ENCODE measurements around the gene VEGFB. TPM values are rescaled to one million over a fixed set of nuclear protein-coding genes. Genes with fewer than 3 reads are reported as not detected.

VEGFB gene
- total RNA-seq, 1 donor from 2014 or later, result 66.7 TPM

GRCh38 chr11:64220798-64221197 is 13.6 kb upstream of the VEGFB start:
- Mint-ChIP-seq H3K9me3 (no peaks in the 10 kb centered on the region), H3K27me3 (no peaks in the 10 kb centered on the region), H3K4me3 (no peak overlapping the region), H3K36me3 (ENCODE audit: low read depth) (peaks cover 46% of the 10 kb centered on the region), H3K27ac (no peak overlapping the region), H3K4me1 (peaks cover 9% of the 10 kb centered on the region)
- intact Hi-C loops (cut with micrococcal nuclease), result no loop called here
- no peak for DNase-seq

- no peak overlapping the region for H3K27ac Mint-ChIP-seq
- peaks cover 37% of the 10 kb centered on the region for H3K36me3 Mint-ChIP-seq (ENCODE audit: low read depth)
- no peaks in the 10 kb centered on the region for H3K9me3 Mint-ChIP-seq
- no peak overlapping the region for H3K4me3 Mint-ChIP-seq
- peaks cover 14% of the 10 kb centered on the region for H3K4me1 Mint-ChIP-seq
- intact Hi-C loops (cut with micrococcal nuclease), result no loop called here
- no peak for DNase-seq
- H3K27me3 Mint-ChIP-seq, result no peaks in the 10 kb centered on the region
These were observed 11.8 kb upstream of the VEGFB start for GRCh38 chr11:64222651-64223000.

- Mint-ChIP-seq H3K27me3 (no peaks in the 10 kb centered on the region), H3K36me3 (ENCODE audit: low read depth) (peaks cover 35% of the 10 kb centered on the region), H3K27ac (no peak overlapping the region), H3K4me1 (peaks cover 16% of the 10 kb centered on the region), H3K4me3 (no peak overlapping the region), H3K9me3 (no peaks in the 10 kb centered on the region)
- intact Hi-C loops (cut with micrococcal nuclease), result no loop called here
- no peak for DNase-seq
These were observed 11.3 kb upstream of the VEGFB start for GRCh38 chr11:64223001-64223651.

- intact Hi-C loops (cut with micrococcal nuclease), result no loop called here
- Mint-ChIP-seq H3K4me3 (peak overlapping the region; percentile 91), H3K36me3 (ENCODE audit: low read depth) (peaks cover 25% of the 10 kb centered on the region), H3K27ac (peak overlapping the region; percentile 86), H3K9me3 (no peaks in the 10 kb centered on the region), H3K4me1 (peaks cover 21% of the 10 kb centered on the region), H3K27me3 (no peaks in the 10 kb centered on the region)
- DNase-seq, result no peak
These were observed 10.1 kb upstream of the VEGFB start for GRCh38 chr11:64224151-64224890.

- Mint-ChIP-seq H3K27me3 (no peaks in the 10 kb centered on the region), H3K4me3 (peak overlapping the region; percentile 91), H3K27ac (peak overlapping the region; percentile 86), H3K9me3 (no peaks in the 10 kb centered on the region), H3K4me1 (peaks cover 26% of the 10 kb centered on the region), H3K36me3 (ENCODE audit: low read depth) (peaks cover 24% of the 10 kb centered on the region)
- no peak for DNase-seq
- intact Hi-C loops (cut with micrococcal nuclease), result no loop called here
These were observed 9.3 kb upstream of the VEGFB start for GRCh38 chr11:64224891-64225607.

- DNase-seq, result peak; percentile 99
- no peaks in the 10 kb centered on the region for H3K9me3 Mint-ChIP-seq
- intact Hi-C loops (cut with micrococcal nuclease), result loop anchor here (1.0 to 2.0 kb wide), 4 partner anchors 15 to 79 kb away; partner anchors contain the start of genes ESRRA, FKBP2 and STIP1
- H3K4me1 Mint-ChIP-seq, result peaks cover 27% of the 10 kb centered on the region
- peaks cover 19% of the 10 kb centered on the region for H3K36me3 Mint-ChIP-seq (ENCODE audit: low read depth)
- peak within 1 kb of the TSS; percentile 86 for H3K27ac Mint-ChIP-seq
- no peaks in the 10 kb centered on the region for H3K27me3 Mint-ChIP-seq
- H3K4me3 Mint-ChIP-seq, result peak within 1 kb of the TSS; percentile 91
These were observed 8.5 kb upstream of the VEGFB start, which contains the start of the genes NUDT22 and TRPT1 for GRCh38 chr11:64225608-64226506. NUDT22 (plus strand) TSS chr11:64226274; CDS start chr11:64226653, 379 bp downstream. TRPT1 (minus strand) TSS chr11:64226186; CDS start chr11:64225860, 326 bp downstream.

GRCh38 chr11:64226507-64227051 is 7.8 kb upstream of the VEGFB start:
- DNase-seq, result peak; percentile 90
- peaks cover 29% of the 10 kb centered on the region for H3K4me1 Mint-ChIP-seq
- peak overlapping the region; percentile 91 for H3K4me3 Mint-ChIP-seq
- H3K9me3 Mint-ChIP-seq, result no peaks in the 10 kb centered on the region
- H3K27ac Mint-ChIP-seq, result peak overlapping the region; percentile 81
- intact Hi-C loops (cut with micrococcal nuclease), result loop anchor here (1.0 to 2.0 kb wide), 4 partner anchors 15 to 78 kb away; partner anchors contain the start of genes ESRRA, FKBP2 and STIP1
- no peaks in the 10 kb centered on the region for H3K27me3 Mint-ChIP-seq
- H3K36me3 Mint-ChIP-seq (ENCODE audit: low read depth), result peaks cover 15% of the 10 kb centered on the region

GRCh38 chr11:64227405-64227956 is 6.9 kb upstream of the VEGFB start:
- Mint-ChIP-seq H3K27ac (peak overlapping the region; percentile 81), H3K9me3 (no peaks in the 10 kb centered on the region), H3K27me3 (no peaks in the 10 kb centered on the region), H3K4me1 (peaks cover 34% of the 10 kb centered on the region), H3K36me3 (ENCODE audit: low read depth) (peaks cover 13% of the 10 kb centered on the region), H3K4me3 (peak overlapping the region; percentile 91)
- intact Hi-C loops (cut with micrococcal nuclease), result loop anchor here (2.0 kb wide), 1 partner anchor 77 kb away; the partner anchor contains the start of gene ESRRA
- DNase-seq, result no peak

- peaks cover 39% of the 10 kb centered on the region for H3K4me1 Mint-ChIP-seq
- no peaks in the 10 kb centered on the region for H3K9me3 Mint-ChIP-seq
- peak overlapping the region; percentile 34 for H3K27ac Mint-ChIP-seq
- peak overlapping the region; percentile 92 for H3K4me3 Mint-ChIP-seq
- no peaks in the 10 kb centered on the region for H3K27me3 Mint-ChIP-seq
- DNase-seq, result no peak
- H3K36me3 Mint-ChIP-seq (ENCODE audit: low read depth), result peaks cover 6% of the 10 kb centered on the region
- intact Hi-C loops (cut with micrococcal nuclease), result no loop called here
These were observed 5.2 kb upstream of the VEGFB start for GRCh38 chr11:64229090-64229743.

GRCh38 chr11:64229744-64230170 is 4.6 kb upstream of the VEGFB start:
- Mint-ChIP-seq H3K27me3 (no peaks in the 10 kb centered on the region), H3K9me3 (no peaks in the 10 kb centered on the region), H3K4me1 (peaks cover 38% of the 10 kb centered on the region), H3K4me3 (peak overlapping the region; percentile 92), H3K27ac (peak overlapping the region; percentile 89), H3K36me3 (ENCODE audit: low read depth) (peaks cover 4% of the 10 kb centered on the region)
- DNase-seq, result no peak
- intact Hi-C loops (cut with micrococcal nuclease), result loop anchor here (1.0 kb wide), 1 partner anchor 12 kb away; the partner anchor contains the start of gene FKBP2

- intact Hi-C loops (cut with micrococcal nuclease), result loop anchor here (1.0 kb wide), 1 partner anchor 11 kb away; the partner anchor contains the start of gene FKBP2
- Mint-ChIP-seq H3K9me3 (no peaks in the 10 kb centered on the region), H3K27ac (peak within 1 kb of the TSS; percentile 89), H3K36me3 (ENCODE audit: low read depth) (peaks cover 1% of the 10 kb centered on the region), H3K4me1 (peaks cover 33% of the 10 kb centered on the region), H3K4me3 (peak within 1 kb of the TSS; percentile 92), H3K27me3 (no peaks in the 10 kb centered on the region)
- DNase-seq, result peak; percentile 98
These were observed 4.0 kb upstream of the VEGFB start, which contains the start of gene DNAJC4 for GRCh38 chr11:64230171-64230984. DNAJC4 (plus strand) TSS chr11:64230548; CDS start chr11:64230855, 307 bp downstream.

Measured in activated CD4-positive, alpha-beta T cell treated with anti-CD3 and anti-CD28 coated beads, Interleukin-2, amount 10 ng/mL, durations not matched to agents 24 days and 14 days (primary cell).